SK-N-MC (cell line): ENCODE results near the gene TMEM95.

Source experiments
- DNase-seq: peaks from one replicate; pipeline ENCODE4 v3.0.0-alpha.2; 2011; ENCODE audit warnings: low read depth, low spot score
- H3K27ac ChIP-seq: fragments of 200-600 bp; sonication (generic); 2 replicates; pipeline ENCODE4 v1.5.1; 2016; ENCODE audit warnings: mixed run types
- H3K36me3 ChIP-seq: fragments of 200-600 bp; sonication (generic); 2 replicates; pipeline ENCODE4 v1.6.1; 2017; ENCODE audit warnings: antibody characterized with exemption, low read length, mixed read lengths; ENCODE audit not compliant: insufficient read depth
- H3K4me3 ChIP-seq: fragments of 200-600 bp; sonication (generic); 2 replicates; pipeline ENCODE4 v1.5.1; 2016
- H3K9ac ChIP-seq: fragments of 200-600 bp; sonication (generic); 2 replicates; pipeline ENCODE4 v1.8.0; 2017; ENCODE audit warnings: mixed run types, mixed read lengths; ENCODE audit not compliant: insufficient read length
- H3K9me3 ChIP-seq: fragments of 200-600 bp; sonication (generic); 2 replicates; pipeline ENCODE4 v1.6.1; 2017; ENCODE audit warnings: low read depth, mild to moderate bottlenecking, antibody characterized with exemption, low read length, moderate library complexity, mixed read lengths
- EZH2 ChIP-seq: fragments of 200-600 bp; sonication (generic); IDR thresholded peaks from one replicate; pipeline ENCODE4 v1.6.1; 2017; ENCODE audit warnings: antibody characterized with exemption
- FOXP2 ChIP-seq: optimal IDR thresholded peaks from 2 replicates; pipeline ENCODE3; 2011; ENCODE audit warnings: mild to moderate bottlenecking, moderate library complexity; ENCODE audit not compliant: insufficient read depth; ENCODE audit errors: extremely low read length, control extremely low read depth
- POLR2AphosphoS5 ChIP-seq: IDR thresholded peaks from 2 replicates; pipeline ENCODE4 v1.6.1; 2012; ENCODE audit warnings: mild to moderate bottlenecking, low read depth, low read length, borderline replicate concordance

Gene TMEM95

GRCh38 chr17:7403727-7403976 lies 48.7 kb downstream of the TMEM95 start:
- Histone ChIP-seq H3K4me3 (peak overlapping the region; percentile 95), H3K36me3 (no peaks in the 10 kb centered on the region), H3K9ac (peak overlapping the region; percentile 82), H3K27ac (peak overlapping the region; percentile 62; the same call in 1 of the 2 replicates), H3K9me3 (no peaks in the 10 kb centered on the region)
- DNase-seq, result no peak
- TF ChIP-seq POLR2AphosphoS5, result no peak
- no peak for TF ChIP-seq EZH2
- no peak for TF ChIP-seq FOXP2

GRCh38 chr17:7403977-7404736 lies 49.2 kb downstream of the TMEM95 start, which contains the start of gene TMEM256:
Gene TMEM256 (minus strand): TSS chr17:7404097. CDS start chr17:7404084, 13 bp downstream.
- peak within 1 kb of the TSS; percentile 62; the same call in 1 of the 2 replicates for H3K27ac ChIP-seq
- peak; percentile 92 for DNase-seq
- H3K36me3 ChIP-seq, result no peaks in the 10 kb centered on the region
- H3K9ac ChIP-seq, result peak within 1 kb of the TSS; percentile 82
- TF ChIP-seq POLR2AphosphoS5 (peak; percentile 74), FOXP2 (no peak)
- no peaks in the 10 kb centered on the region for H3K9me3 ChIP-seq
- H3K4me3 ChIP-seq, result peak within 1 kb of the TSS; percentile 95

DNA sequence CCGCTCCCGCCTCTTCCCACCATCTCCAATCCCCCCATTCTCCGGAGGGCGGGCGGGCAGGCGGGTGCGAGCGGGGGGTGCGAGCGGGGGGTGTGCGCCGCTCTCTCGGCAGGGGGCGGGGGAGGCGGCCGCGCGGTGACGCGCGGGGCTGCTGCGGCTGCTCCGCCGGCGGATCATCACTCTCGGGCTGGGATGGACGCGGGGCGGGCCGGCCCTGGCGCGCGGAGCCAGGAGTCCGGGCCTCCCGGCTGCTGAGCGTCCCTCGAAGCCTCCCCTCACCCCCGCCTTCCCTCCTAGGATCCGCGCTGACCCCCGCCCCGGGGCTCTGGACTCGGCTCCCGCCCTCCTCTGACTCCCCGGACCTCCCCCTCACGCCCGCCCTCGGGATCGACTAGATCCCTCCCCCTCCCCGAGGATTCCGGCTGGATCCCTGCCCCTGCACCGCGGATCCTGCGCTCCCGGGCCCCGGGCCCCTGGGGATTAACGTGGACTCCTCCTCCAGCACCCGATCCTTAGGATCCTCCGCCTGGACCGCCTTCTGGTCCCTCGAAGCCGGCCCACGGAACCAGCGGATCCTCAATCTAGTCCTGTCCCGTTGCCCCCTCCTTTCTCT lies 49.9 kb downstream of the TMEM95 start:
- 0 out of 2 replicates have a peak, but pooled peaks cover 5% of the 10 kb centered on the region for H3K36me3 ChIP-seq
- no peak for DNase-seq
- no peak overlapping the region; the same call in 1 of the 2 replicates for H3K27ac ChIP-seq
- no peaks in the 10 kb centered on the region for H3K9me3 ChIP-seq
- peak overlapping the region; percentile 77 for H3K9ac ChIP-seq
- H3K4me3 ChIP-seq, result peak overlapping the region; percentile 95
- TF ChIP-seq EZH2 (no peak), FOXP2 (no peak), POLR2AphosphoS5 (no peak)

- TF ChIP-seq FOXP2 (no peak), POLR2AphosphoS5 (no peak), EZH2 (no peak)
- no peak overlapping the region for H3K27ac ChIP-seq
- H3K9me3 ChIP-seq, result no peaks in the 10 kb centered on the region
- H3K9ac ChIP-seq, result peak overlapping the region; percentile 77
- 0 out of 2 replicates have a peak, but pooled peaks cover 5% of the 10 kb centered on the region for H3K36me3 ChIP-seq
- H3K4me3 ChIP-seq, result peak overlapping the region; percentile 95
- no peak for DNase-seq
Observed at GRCh38 chr17:7405350-7406234, 50.6 kb downstream of the TMEM95 start.

DNA sequence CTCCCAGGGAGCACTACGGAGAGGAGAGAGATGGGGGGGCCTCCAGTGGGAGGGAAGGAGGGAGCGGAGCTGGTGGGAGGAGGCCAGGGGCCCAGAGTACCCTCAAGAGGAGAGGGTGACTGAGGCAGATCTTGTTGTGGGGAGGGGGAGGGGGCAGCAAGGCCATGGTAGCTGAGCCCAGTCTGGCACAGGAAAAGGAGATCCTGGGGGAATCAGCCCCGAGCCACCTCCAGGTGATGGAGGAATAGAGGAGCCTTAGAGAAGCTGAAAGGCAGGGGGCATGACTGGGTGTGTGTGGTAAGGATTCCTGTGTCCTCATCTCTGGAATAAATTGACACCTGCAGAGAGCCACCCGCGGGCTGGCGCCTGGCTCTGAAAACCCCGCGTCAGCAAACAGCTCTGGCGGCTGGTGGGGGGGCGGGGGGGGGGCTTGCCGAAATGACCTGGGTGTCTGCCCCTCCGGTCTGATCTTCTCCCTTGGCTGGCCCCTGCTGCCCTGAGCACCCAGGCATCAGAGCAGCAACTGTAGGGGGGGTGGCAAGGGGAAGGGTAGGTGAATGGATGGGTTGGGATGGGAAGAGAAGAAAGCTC lies 51.4 kb downstream of the TMEM95 start:
- TF ChIP-seq FOXP2 (no peak), EZH2 (no peak), POLR2AphosphoS5 (no peak)
- 0 out of 2 replicates have a peak, but pooled peaks cover 5% of the 10 kb centered on the region for H3K36me3 ChIP-seq
- no peak overlapping the region for H3K27ac ChIP-seq
- DNase-seq, result no peak
- no peak overlapping the region for H3K9ac ChIP-seq
- no peaks in the 10 kb centered on the region for H3K9me3 ChIP-seq
- peak overlapping the region; percentile 95 for H3K4me3 ChIP-seq
